GM19372 (cell line): ENCODE data around the gene BAHCC1.

Experiments used
- ATAC-seq: cut with Tn5 transposase; IDR thresholded peaks from one replicate; pipeline ENCODE4 v1.9.1; 2021; ENCODE audit warnings: mild to moderate bottlenecking, low read depth, moderate library complexity; ENCODE audit not compliant: unreplicated experiment

BAHCC1 gene

DNA sequence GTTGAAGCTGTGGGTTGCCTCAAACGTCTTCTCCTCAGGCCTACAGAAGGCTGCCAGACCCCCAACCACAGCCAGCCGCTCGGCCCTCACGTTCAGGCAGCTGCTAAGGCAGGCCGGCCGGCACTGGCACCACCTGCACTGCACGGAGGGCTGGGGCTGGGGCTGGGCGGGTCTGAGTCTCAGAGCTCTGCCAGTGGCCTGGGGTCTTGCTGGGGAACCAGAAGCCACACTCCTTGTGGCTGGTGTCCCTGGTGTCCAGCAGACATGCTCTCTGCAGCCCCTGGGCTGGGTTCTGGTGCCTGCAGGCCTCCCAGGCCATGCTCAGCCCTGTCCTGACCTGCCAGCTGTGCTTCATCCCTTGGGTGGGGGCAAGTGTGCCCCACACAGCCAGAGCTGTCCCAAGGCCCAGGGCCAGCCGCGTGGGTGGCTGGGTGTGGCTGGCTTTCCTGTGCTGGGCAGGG is 42.0 kb downstream of the BAHCC1 start:
- ATAC-seq, result no peak

DNA sequence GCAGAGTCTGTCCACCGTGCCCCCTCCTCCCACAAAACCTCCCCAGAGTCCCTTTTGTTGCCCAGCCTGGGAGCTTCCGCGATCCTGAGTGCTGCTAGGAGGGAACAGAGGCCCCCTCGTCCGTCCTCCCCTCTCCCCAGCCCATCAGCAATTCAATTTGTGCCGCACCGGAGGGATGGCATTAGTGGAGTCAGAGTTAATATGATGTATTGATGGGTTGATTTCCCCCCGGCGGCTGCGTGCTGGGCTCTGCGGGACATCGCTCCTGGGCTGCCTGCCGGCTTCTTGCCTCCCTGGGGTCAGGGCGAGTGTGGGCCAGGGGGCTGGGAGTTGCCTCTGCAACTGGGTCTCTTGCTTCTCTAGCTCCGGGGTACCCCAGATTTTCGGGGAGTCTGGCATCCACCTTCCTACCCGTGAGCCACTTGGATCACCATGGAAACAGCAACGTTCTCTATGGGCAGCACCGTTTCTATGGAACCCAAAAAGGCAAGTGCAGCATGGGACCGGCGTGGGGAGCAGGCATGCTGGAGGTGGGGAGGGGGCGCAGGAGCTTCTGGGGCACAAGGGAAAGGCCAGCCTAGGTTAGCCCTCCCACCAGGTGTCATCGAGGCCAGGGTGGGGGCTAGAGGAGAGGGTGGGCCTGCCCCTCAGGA is 42.9 kb downstream of the BAHCC1 start:
- no peak for ATAC-seq

DNA sequence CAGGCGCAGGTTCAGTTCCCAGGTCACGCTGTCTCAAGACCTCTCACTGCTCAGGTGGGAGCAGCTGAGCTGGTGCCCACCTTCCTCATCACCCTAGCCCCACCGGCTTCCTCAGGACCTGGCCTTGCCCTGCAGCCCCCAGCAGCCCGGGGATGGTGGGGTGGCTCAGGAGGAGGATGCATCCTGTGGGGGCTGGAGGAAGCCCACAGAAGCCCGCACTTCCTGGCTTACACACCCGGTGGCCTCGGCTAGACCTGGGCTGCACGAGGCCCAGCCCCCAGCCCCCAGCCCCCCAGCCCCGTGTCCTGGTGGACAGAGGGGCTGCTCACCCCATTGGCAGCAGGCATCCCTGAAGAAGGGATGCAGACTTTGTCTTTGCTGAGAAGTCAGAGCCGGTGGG is 43.4 kb downstream of the BAHCC1 start:
- ATAC-seq, result no peak

DNA sequence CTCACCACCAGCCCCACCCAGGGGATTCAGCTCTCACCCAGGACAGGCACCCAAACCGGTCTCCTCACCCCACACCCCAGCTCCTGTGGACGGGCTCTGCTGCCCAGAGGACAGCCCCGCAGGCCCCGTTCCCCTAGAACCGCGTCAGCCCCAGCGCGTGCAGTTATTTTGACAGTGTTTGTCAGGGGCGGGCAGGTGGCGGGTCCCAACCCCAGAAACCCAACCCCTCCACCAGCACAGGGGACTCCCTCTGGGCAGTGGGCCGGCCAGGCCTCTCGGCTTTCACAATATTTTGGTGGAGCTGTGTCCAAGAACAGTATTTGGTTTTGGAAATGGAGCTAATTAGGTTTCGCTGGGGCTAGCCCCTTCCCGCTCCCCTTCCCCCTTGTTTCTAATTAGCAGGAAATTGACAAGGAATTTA is 44.8 kb downstream of the BAHCC1 start:
- ATAC-seq, result no peak

DNA sequence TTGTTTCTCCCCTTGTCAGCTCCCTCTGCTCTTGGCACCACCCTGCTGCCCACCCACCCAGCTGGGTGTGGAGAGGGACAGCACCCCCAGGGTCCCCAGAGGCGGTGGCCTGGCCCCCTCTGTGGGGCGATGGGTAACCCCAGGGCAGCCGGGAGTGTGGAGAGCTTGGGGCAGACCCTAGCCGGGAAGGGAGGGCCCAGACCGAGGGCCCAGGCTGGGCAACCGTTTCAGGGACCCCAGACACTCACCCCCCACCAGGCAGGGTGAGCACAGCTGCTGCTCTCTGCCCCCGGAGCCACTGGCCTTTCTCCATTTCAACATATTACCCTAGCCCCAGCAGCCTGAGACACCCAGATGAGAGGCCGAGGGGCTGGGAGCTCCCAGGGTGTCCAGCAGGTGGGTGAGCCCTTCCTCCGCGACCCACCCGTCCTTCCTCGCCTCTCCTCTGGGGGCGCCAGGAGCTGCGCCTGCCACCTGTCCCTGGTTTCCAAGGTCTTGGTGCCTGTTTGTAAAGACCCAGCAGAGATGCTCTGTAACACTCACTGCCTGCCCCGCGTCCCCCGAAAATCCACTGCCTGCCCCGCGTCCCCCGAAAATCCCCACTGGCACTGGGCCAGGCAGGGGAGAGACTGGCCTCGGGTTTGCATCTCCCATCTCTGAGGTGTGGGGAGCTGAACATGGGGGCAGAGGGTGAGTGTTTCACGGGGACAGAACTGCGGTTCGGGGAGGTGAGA is 45.4 kb downstream of the BAHCC1 start:
- ATAC-seq, result no peak

DNA sequence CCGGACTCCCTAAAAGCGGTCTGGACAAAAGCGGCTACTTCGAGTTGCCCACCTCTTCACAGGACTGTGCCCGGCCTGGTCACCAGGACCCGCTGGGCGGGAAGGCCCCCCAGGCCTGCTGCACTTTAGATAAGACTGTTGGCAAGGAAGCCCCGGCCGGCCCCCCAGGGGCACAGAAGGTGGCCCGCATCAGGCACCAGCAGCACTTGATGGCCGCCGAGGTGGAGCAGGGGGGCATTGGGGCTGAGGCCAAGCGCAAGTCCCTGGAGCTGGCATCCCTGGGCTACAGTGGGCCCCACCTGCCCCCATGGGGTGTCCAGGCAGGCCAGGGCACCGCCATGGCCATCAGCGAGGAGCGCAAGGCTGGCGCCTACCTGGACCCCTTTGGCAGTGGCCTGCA is 47.5 kb downstream of the BAHCC1 start:
- ATAC-seq, result no peak

DNA sequence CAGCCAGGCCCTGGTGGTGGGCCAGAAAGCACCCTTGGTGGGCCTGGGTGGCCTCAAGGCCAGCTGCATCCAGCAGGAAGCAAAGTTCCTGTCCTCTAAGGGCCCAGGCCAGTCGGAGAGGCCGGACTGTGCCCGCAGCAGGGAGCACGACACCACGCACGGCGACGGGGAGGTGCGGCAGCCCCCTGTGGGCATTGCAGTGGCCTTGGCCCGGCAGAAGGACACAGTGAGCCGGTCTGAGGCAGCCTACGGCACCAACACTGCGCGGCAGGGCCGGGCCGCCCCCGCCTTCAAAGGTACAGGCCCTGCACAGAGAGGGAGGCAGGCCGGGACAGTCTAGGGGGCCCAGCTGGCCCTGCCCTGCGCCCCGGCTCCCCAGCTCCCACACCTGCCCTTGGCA is 48.0 kb downstream of the BAHCC1 start:
- ATAC-seq, result no peak

DNA sequence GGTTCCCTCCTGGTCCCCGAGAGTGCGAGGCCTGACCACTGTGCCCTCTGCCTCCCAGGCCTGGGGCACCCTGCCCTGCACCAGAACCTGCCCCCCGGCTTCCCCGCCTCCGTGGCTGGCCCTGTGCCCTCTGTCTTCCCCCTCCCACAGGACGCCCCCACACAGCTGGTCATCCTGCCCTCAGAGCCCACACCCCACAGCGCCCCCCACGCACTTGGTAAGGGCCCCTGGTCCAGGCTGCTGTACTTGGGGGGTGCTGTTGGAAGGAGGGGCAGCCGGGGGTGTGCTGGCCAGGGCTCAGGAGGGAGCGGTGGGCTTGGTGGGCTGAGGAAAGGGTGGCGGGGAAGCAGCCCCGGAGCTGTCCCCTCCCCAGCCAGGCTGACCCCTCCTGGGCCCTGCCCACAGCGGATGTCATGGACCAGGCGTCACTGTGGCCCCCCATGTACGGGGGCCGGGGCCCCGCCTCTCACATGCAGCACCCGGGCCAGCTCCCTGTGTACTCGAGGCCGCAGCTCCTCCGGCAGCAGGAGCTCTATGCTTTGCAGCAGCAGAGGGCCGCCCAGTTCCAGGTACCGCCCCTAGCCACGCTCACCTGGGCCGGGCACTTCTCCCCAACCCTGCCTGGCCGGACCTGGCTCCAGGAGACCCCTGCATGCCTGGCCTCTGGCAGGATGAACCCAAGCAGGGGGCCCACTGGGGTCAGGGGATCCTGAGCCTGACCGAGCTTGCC is 49.5 kb downstream of the BAHCC1 start:
- ATAC-seq, result no peak

DNA sequence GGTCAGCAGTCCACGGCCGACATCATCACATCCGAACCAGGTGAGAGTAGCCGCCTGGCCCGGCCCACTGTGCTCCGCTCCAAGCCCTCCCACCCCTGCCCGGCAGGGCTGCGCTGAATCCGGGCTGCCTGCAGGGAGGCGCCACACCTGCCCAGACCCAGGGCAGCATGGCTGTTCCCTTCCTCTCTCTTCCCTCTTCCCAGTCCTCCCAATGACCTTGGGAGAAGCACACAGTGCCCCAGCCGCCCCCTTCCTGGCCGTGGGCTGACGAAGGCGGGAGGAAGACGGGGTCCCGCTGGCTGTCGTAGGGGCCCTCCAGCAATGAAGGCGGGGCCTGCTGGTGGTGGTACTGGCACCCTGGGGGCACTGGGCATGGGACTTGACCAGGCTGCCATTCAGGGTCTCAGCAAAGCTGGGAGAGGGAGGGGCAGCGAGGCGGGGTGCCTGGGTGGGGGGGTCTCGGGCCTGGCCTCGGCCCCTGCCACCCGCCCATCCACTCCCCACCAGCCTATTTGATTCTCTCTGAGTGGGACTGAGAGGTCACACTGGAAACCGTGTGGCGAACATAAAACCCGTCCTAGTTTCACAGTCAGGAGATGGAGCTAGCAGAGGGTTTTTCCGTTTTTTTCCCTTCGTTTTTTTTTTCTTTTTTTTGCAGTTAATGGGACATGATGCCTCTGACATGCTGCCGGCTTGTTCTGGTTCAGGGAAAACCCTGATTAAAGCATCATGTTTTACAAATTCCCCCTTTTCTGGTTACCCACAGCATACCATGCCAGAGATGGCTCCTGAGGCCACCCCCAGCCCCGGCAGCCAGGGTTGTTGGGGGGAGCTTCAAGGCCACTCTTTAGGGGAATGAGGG is 50.6 kb downstream of the BAHCC1 start:
- ATAC-seq, result no peak

DNA sequence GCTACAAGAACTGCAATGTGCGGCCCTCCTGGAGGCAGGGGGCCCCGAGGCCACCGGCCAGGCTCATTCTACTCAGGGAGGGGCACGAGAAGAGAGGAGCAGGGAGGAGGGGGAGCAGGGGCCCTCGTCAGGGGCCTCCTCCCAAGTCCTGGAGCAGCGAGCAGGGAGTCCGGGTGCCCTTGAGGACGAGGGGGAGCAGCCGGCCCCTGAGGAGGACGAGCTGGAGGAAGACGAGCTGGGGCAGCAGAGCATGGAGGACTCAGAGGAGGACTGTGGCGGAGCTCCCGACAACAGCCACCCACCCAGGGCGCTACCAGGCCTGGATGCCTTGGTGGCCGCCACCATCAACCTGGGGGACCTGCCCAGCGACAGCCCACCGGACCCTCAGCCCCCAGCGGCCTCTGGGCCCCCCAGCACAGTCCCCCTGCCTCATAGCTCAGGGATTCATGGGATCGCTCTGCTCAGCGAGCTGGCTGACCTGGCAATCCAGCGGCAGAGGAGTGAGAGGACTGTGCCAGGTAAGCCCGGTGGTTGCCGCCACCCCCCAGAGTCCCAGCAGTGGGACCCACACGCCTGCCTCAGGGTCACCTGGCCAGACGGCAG is 52.2 kb downstream of the BAHCC1 start:
- ATAC-seq, result no peak

DNA sequence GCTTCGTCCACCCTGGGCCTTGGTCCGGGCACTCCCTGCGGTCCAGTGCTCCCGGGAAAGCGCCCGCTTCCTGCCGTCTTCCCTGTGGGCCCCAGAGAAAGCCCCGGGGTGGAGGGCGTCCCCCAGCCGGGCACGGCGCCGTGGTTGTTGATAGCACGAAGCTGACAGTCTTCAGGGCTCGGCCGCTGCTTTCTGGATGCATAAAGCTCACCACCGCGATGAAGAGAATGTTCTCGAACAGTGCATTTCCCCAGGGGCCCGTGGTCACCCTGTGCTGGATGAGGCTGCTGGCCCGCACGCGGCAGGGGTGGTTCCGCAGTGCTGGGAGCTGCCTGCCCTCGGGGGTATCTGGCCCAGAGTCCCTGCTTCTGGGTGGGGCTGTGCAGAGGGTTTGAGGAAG is 53.2 kb downstream of the BAHCC1 start:
- no peak for ATAC-seq

DNA sequence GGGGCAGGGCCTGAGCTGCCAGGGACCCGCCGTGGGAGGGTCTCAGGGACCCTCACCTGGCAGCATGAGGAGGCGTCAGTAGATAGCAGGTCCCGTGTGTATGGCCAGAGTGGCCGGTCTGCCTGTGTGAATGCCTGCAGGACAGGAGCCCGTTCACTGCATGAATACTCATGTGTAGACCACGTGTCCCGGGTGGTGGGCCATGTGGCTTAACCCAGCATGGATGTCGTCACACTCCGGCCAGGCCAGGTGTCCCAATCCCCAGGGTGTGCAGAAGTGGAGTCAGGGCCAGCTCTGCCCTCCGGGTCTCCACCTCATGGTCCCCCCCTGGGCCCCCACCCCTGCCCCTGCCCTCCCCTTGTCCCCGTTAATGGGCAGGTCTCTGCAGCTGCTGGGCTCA is 53.7 kb downstream of the BAHCC1 start:
- ATAC-seq, result no peak

DNA sequence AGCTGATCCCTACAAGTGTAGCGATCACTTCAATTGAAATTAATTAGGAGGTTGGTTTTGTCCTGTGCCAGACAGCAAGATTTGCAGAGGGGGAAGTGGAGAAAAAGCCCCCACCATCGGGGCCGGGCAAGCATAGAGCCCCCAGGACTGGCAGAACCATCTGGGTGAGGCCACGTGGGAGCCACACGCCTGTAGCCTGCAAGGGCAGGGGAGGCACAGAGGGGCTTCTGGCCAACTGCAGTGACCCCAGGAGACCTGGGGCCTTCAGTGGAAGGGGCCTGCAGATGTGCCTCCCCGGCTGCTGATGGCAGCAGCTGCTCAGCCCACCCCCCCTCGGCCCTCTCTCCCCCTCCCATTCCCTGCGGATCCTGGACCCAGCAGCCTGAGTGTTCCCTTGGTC is 54.1 kb downstream of the BAHCC1 start:
- ATAC-seq, result no peak

DNA sequence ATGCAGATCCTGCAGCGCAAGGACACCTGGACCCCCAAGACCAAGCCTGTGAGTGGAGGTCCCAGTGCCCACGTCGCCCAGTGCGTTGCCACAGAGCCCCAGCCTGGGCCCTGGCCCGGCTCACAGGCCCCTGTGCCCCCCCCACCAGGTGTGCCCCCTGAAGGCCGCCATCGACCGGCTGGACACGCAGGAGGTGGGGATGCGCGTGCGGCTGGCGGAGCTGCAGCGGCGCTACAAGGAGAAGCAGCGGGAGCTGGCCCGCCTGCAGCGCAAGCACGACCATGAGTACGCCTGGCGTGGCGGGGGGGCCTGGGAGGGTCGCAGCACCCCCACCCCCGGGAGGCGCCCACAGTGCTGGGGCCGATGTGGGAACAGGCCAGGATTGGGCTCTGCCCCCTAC is 56.6 kb downstream of the BAHCC1 start:
- ATAC-seq, result no peak

DNA sequence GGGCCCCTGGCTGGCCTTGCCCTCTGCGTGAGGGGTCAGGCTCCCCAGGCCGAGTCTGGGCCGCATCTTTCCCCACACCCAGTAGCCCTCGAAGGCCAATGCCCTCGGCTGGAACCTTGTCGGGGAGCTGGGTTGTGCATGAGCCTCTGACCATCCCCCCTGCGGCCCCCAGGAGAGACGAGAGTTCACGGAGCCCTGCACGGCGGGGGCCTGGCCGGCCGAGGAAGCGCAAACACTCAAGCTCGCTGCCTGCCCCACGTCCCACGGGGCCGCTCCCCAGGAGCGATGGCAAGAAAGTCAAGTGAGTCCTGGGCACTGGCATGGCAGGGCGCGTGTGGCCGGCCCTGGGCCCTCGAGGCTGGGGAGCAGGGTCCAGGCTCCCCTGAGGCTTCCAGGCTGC is 57.3 kb downstream of the BAHCC1 start:
- no peak for ATAC-seq

DNA sequence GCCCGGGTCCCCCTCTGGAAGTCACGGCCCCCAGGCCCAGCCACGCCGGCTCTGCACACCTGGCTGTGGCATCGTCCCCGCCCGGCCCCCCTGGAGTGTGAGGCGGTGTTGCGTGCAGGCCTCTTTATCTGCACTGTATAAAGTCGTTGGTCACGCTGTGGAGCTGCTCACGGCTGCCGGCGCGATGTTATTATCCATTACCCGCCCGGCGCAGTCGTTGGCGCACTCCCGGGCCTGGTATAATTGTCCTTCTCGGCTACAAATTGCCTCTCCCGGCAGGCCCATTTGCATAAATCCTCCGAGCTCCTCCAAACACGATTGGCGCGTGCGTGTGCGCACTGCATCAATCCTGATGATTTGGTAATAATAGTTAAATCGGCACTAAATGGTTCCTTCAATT is 57.8 kb downstream of the BAHCC1 start:
- ATAC-seq, result no peak

DNA sequence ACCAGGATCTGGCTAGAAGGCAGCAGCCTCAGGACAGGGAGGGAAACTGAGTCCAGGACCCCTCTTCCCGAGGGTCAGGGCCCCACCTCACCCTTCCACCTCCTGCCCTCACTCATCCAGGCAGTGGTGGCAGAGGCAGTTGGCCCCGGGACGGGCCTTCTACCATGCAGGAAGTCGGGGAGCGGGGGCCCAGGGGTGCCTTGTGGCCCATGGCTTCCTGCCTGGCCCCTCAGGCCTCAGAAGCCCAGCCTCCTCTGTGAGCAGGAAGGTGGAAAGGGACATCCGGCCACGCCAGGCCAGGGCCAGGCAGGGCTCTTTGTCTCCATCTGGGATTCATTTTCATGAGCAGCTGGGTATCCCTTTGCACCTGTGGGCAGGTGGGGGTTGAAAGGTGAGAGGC is 58.5 kb downstream of the BAHCC1 start:
- ATAC-seq, result no peak

DNA sequence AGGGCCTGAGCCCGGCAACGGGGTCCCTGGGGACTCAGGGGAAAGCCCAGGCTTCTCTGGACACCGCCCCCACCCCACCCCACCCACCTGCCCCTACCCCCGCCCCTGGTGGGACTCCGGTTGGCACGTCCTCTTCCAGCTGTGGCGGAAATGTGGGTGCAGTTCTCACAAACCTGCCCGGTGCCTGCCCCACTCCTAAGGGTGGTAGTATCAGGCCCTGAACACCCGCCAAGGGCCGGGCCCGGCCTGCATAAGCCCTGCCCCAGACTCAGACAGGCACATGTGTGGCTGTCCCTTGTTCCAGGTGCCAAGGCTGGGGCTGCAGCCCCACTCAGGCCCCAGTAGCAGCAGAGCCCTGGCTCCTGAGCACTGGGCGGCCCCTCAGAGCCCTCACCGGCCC is 59.2 kb downstream of the BAHCC1 start:
- no peak for ATAC-seq

DNA sequence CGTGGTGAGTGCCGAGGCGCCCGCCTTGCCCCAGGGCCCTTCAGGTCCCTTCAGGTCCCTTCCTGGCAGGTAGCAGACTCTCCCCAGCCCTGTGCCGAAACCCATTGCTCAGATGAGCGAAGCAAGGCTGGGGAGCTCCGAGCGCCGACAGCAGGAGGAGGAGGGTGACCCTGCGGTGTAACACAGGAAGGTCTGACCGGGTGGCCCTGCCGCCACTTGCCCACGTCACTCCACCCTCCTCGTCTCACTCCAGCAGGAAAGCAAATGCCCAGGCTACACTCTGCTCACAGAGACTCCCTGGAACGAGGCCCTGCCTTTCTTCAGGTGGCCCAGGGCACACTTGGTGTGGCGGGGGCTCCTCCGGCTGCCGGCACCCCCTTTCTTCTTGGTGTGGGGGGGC is 60.1 kb downstream of the BAHCC1 start:
- no peak for ATAC-seq

DNA sequence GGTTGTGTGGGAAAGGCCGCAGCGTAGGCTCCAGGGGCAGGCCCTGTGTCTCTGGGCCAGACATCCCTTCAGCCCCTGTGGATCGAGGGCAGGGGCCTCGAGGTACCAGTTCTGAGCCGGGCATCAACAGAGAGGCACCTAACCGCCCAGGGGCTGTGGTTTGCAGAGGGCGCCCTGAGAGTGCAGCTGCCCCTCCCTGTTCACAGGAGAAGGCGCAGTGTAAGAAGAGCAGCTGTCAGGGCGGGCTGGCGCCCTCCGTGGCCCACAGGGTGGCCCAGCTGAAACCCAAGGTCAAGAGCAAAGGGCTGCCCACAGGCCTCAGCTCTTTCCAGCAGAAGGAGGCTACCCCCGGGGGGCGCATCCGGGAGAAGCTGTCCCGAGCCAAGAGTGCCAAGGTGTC is 60.8 kb downstream of the BAHCC1 start:
- ATAC-seq, result no peak
